ENCODE data around the gene HS6ST3.

DNA sequence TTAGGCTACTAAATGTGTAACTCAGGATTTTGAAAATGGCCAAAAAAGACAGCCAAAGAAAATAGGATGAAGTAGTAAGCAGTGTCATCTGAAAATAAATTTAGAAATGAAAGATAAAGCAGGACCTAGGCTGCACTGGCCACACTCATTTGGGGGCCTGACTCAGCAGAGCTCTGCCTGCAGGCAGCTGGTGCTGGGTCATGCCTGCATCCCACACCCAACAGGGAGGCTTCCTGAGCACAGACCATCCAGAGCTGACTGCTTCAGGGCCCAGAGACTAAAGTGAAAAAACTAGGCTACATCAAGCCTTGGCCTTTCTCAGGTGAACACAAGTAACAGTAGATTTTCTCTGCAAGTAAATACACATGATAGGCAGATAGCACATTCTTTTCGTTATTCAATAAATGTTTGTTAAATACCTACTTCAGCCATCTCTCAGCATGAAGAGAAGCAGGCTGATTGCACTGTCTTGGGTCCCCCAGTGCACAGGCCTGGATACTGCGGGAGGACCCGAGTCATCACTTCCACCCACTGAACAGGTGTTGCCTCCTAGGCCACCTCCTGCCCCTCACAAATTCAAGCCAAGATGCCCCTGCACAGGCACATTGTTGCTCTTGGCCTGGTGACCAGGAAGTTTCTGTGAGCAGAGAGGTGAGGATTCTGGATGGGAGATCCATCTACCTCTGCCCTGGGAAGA is 620.4 kb downstream of the HS6ST3 start:
- TF ChIP-seq CTCF (IDR thresholded peaks at IDR 0.05), result no peak
- TF ChIP-seq, protein P1, sequence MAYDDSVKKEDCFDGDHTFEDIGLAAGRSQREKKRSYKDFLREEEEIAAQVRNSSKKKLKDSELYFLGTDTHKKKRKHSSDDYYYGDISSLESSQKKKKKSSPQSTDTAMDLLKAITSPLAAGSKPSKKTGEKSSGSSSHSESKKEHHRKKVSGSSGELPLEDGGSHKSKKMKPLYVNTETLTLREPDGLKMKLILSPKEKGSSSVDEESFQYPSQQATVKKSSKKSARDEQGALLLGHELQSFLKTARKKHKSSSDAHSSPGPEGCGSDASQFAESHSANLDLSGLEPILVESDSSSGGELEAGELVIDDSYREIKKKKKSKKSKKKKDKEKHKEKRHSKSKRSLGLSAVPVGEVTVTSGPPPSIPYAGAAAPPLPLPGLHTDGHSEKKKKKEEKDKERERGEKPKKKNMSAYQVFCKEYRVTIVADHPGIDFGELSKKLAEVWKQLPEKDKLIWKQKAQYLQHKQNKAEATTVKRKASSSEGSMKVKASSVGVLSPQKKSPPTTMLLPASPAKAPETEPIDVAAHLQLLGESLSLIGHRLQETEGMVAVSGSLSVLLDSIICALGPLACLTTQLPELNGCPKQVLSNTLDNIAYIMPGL (CRISPR knock-in tag; IDR thresholded peaks at IDR 0.05), result no peak
- no peak for TF ChIP-seq NR3C1 (CRISPR knock-in tag; conservative IDR thresholded peaks at IDR 0.05; ENCODE audit: low read depth)
- no peak for TF ChIP-seq CBFB (CRISPR knock-in tag; IDR thresholded peaks at IDR 0.05; ENCODE audit: low read depth)

Data from WTC11 (cell line).